Right lobe of liver (tissue), 6 donors: ENCODE measurements around the gene TDRD3. TPM values are rescaled to one million over a fixed set of nuclear protein-coding genes. Genes with fewer than 3 reads are reported as not detected.
"Not testable (repeated sequence)": the region's sequence is repeated elsewhere in the genome, so short reads cannot be mapped to it uniquely, and the experiment has no call there.

ENCODE experiments used
- ATAC-seq, 4 donors: fragments of 200-7000 bp; cut with Tn5 transposase; one replicate each; pipeline ENCODE4 v1.9.1; 2020; ENCODE audit warnings: mild to moderate bottlenecking in 4 of 4, moderate library complexity in 4 of 4
- DNase-seq, 3 donors: peaks; one replicate each; pipeline ENCODE4 v3.0.0-alpha.2; 2020
- H3K27ac ChIP-seq, 3 donors: fragments of 200-600 bp; one replicate each; pipeline ENCODE4 v1.8.0; 2022
- H3K27me3 ChIP-seq, 2 donors: fragments of 200-600 bp; one replicate each; pipeline ENCODE4 v1.8.0; 2022
- H3K36me3 ChIP-seq, 4 donors: fragments of 200-600 bp; sonication (generic) in 1 of 4; one replicate each; pipeline versions ENCODE4 v1.5.1 to v1.8.0; 2017 to 2022; ENCODE audit warnings: control low read depth in 1 of 4
- H3K4me1 ChIP-seq, 4 donors: fragments of 200-600 bp; sonication (generic) in 1 of 4; one replicate each; pipeline versions ENCODE4 v1.5.1 to v1.8.0; 2017 to 2022; ENCODE audit warnings: control low read depth in 1 of 4
- H3K4me3 ChIP-seq, 3 donors: fragments of 200-600 bp; one replicate each; pipeline ENCODE4 v1.8.0; 2022
- H3K9me3 ChIP-seq, 4 donors: fragments of 200-600 bp; sonication (generic) in 1 of 4; one replicate each; pipeline versions ENCODE4 v1.5.1 to v1.8.0; 2017 to 2022; ENCODE audit warnings: control low read depth in 1 of 4
- CTCF ChIP-seq, 4 donors: fragments of 200-600 bp in 3 of 4; fragments of 450-650 bp in 1 of 4; IDR thresholded peaks; one replicate each; pipeline versions ENCODE4 v1.5.1 to v1.8.0; 2016 to 2022; ENCODE audit warnings: antibody characterized with exemption in 4 of 4, mild to moderate bottlenecking in 2 of 4
- POLR2A ChIP-seq: fragments of 450-650 bp; IDR thresholded peaks from one replicate; pipeline ENCODE4 v1.6.1; 2017; ENCODE audit warnings: antibody characterized with exemption, mild to moderate bottlenecking
- WGBS: methylation state at CpG from one replicate; pipeline ENCODE4 v1.1.6; 2018; ENCODE audit warnings: low coverage, low lambda C conversion rate; ENCODE audit not compliant: insufficient coverage; ENCODE audit errors: missing lambda C conversion rate; 5-methylcytosine and 5-hydroxymethylcytosine counted together
- intact Hi-C, 2 donors: fragments of 100-400 bp; cut with DNase I; formaldehyde crosslinking; loops; one replicate each; pipeline versions ENCODE4 v1.11.2 to v1.14.1; 2022
- total RNA-seq, 6 experiments: library from RNA; depleted of rRNA in 2 of 6; stranded (reverse); fragments of >200 nt in 2 of 6; fragmentation: NEBNext Ultra II Directional in 3 of 6; extraction: Animal tissue kit (Norgen Biotek cat#: 25700) in 3 of 6; gene quantifications; one replicate each; pipeline versions ENCODE4 v1.1.0 to v1.2.4, GENCODE V29; 2016 to 2023
- donor health status: DM: no; HTN: yes; CAD: no.
- donor health status: DM: no; HTN: no; CAD: no.
- donor health status: DM: no; HTN: no; CAD: no.
- donor health status: DM: no; HTN: yes; CAD: no.
- donor health status: DM: no; HTN: yes; CAD: no.

TDRD3 gene
- total RNA-seq, 6 experiments from 2014 or later = 9.6 to 12.8 (median 11.4) TPM

GRCh38 chr13:60358453-60358852, 38.6 kb upstream of the TDRD3 start:
- no peaks in the 10 kb centered on the region for H3K4me1 ChIP-seq
- intact Hi-C loops = no loop called here
- ATAC-seq (no peak), DNase-seq (no peak)
- H3K27me3 ChIP-seq = no peaks in the 10 kb centered on the region
- H3K9me3 ChIP-seq = no peaks in the 10 kb centered on the region
- TF ChIP-seq CTCF (IDR thresholded peaks at IDR 0.05) = no peak
- no peak for TF ChIP-seq POLR2A
- H3K36me3 ChIP-seq = no peaks in the 10 kb centered on the region
- 75% methylated on average over 2 of the region's 2 CpGs for WGBS
- H3K4me3 ChIP-seq = no peak overlapping the region
- no peak overlapping the region for H3K27ac ChIP-seq

- H3K4me3 ChIP-seq = no peak overlapping the region
- WGBS = 16% methylated on average over 2 of the region's 2 CpGs
- no peaks in the 10 kb centered on the region for H3K27me3 ChIP-seq
- ATAC-seq = no peak
- DNase-seq = no peak
- no peak overlapping the region for H3K27ac ChIP-seq
- no peaks in the 10 kb centered on the region for H3K36me3 ChIP-seq
- intact Hi-C loops = no loop called here
- no peaks in the 10 kb centered on the region for H3K4me1 ChIP-seq
- TF ChIP-seq CTCF (IDR thresholded peaks at IDR 0.05) = no peak
- TF ChIP-seq POLR2A = no peak
- H3K9me3 ChIP-seq = no peaks in the 10 kb centered on the region
Measured at GRCh38 chr13:60363288-60363687, 33.7 kb upstream of the TDRD3 start.

- DNase-seq (no peak), ATAC-seq (no peak)
- Histone ChIP-seq H3K9me3 (no peaks in the 10 kb centered on the region), H3K4me3 (no peak overlapping the region), H3K4me1 (no peaks in the 10 kb centered on the region), H3K36me3 (no peaks in the 10 kb centered on the region), H3K27ac (no peak overlapping the region), H3K27me3 (no peaks in the 10 kb centered on the region)
- intact Hi-C loops = no loop called here
- TF ChIP-seq CTCF (IDR thresholded peaks at IDR 0.05) (peak; percentile 16 to 24 (median 22)), POLR2A (no peak)
Measured at GRCh38 chr13:60369242-60369641, 27.8 kb upstream of the TDRD3 start.

GRCh38 chr13:60370343-60370742, 26.7 kb upstream of the TDRD3 start:
- no peaks in the 10 kb centered on the region for H3K36me3 ChIP-seq
- intact Hi-C loops = no loop called here
- H3K27ac ChIP-seq = no peak overlapping the region
- TF ChIP-seq POLR2A (no peak), CTCF (IDR thresholded peaks at IDR 0.05) (no peak)
- no peak for DNase-seq
- no peaks in the 10 kb centered on the region for H3K4me1 ChIP-seq
- H3K27me3 ChIP-seq = no peaks in the 10 kb centered on the region
- no peaks in the 10 kb centered on the region for H3K9me3 ChIP-seq
- H3K4me3 ChIP-seq = no peak overlapping the region
- peak in 1 of 4 donors; percentile 45 for ATAC-seq
- WGBS = 60% methylated on average over 2 of the region's 7 CpGs

GRCh38 chr13:60372141-60372540, 24.9 kb upstream of the TDRD3 start:
- Histone ChIP-seq H3K36me3 (no peaks in the 10 kb centered on the region), H3K4me3 (no peak overlapping the region), H3K27ac (no peak overlapping the region), H3K9me3 (no peaks in the 10 kb centered on the region), H3K4me1 (no peaks in the 10 kb centered on the region), H3K27me3 (no peaks in the 10 kb centered on the region)
- intact Hi-C loops = no loop called here
- DNase-seq = no peak
- 40% methylated on average over 1 of the region's 2 CpGs for WGBS
- no peak for ATAC-seq
- TF ChIP-seq CTCF (IDR thresholded peaks at IDR 0.05) = no peak
- no peak for TF ChIP-seq POLR2A

- DNase-seq, intact Hi-C loops, H3K27ac ChIP-seq, H3K4me1 ChIP-seq, H3K36me3 ChIP-seq, H3K9me3 ChIP-seq, H3K4me3 ChIP-seq, ATAC-seq, H3K27me3 ChIP-seq: not testable (repeated sequence)
- WGBS = 63% methylated on average over 3 of the region's 3 CpGs
Measured at GRCh38 chr13:60379282-60379681, 17.7 kb upstream of the TDRD3 start.
